IPS-18c (cell line): ENCODE results near the gene CSNK2B.

Source experiments
- H3K4me3 ChIP-seq: 2 replicates; pipeline ENCODE4 v1.7.0; 2013; ENCODE audit warnings: low read depth, mild to moderate bottlenecking, low read length, moderate library complexity; ENCODE audit not compliant: insufficient read depth
- H3K9me3 ChIP-seq: one replicate; pipeline ENCODE4 v1.6.1; 2013; ENCODE audit warnings: mild to moderate bottlenecking, low read length, moderate library complexity; ENCODE audit not compliant: control insufficient read depth, insufficient read depth

Gene CSNK2B

DNA sequence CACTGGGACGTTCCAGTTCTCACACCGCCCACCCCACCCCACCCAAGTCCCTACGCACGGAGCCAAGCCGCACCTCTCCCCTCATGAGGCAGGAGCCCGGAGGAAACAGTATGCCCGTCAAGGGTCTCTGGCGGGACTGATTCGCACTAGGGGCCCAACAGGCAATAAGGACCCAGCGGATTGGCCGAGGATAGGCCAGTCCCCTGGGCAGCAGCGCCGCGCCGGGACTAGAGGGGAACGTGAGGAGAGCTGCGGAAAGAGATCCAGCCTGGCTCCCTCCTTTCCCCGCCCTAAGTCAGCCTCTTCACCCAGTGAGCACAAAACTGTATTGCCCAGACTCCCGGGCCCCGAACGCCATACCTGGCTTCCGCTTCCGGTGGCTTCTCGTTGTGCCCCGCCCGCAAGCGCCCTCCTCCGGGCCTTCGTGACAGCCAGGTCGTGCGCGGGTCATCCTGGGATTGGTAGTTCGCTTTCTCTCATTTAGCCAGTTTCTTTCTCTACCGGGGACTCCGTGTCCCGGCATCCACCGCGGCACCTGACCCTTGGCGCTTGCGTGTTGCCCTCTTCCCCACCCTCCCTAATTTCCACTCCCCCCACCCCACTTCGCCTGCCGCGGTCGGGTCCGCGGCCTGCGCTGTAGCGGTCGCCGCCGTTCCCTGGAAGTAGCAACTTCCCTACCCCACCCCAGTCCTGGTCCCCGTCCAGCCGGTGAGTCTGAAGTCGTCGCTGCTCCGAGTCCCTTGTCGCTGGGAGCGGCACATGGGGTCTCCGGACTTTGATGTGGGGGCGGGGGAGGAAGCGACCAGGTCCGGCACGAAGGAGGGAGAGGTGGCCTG is at the start of gene CSNK2B:
Gene CSNK2B (plus strand): TSS at position 580 of the 836 bp plus-strand sequence. CDS start 752 bp downstream, outside the sequence.
- Histone ChIP-seq H3K9me3 (no peaks in the 10 kb centered on the region), H3K4me3 (peak within 1 kb of the TSS; percentile 95)

DNA sequence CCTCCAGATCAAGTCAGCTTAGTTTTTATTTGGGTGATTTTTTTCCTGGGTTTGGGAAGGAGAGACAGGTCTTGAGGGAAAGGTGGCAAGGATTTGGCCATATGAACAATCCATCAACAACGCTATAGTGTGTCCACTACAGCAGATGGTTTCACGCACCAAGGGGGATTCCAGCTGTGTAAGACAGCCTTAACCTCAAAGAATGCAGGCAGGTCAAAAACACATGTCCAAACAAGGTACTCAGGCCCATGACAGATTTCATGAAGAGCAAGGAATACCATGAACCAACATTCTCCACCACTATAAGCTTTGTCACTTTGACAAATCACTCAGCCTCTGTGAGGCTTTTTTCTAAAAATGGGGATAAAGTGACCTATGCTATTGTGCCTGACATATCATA is 48.9 kb upstream of the CSNK2B start:
- no peak overlapping the region for H3K4me3 ChIP-seq

DNA sequence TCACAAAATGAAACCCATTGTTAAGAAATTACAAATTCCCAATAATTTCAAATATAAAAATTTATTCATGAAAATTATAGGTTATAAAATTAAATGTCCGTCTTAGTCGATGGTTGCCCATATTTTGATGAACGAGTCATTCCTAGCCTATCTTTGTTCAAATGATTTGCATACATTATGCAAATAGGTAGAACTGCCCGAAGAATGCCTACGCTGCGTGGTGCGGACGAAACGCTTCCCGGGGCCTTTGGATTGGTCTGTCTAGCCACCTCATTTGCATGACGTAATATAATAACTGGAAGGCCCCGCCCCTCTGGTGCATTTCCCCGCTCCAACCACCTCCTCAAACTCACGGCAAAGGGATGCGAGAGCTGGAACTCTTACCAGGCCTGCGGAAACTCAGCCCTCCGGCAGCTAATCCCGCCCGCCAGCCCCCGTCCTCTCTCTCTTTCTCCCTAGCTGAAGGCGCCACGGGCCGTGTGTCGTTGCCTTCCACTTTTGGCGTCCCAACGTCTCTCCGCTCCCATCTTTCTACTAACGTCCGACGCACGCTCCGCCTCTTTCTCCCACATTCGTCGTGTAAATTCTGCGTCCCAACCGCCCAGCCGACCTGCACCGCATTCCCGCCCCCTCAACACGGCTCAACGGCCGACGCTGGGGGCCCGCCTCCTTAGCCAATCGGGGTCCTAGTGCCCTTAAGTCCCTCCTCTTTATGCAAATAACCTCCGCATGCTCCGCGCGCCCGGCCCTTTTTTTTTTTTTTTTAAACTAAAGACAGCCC is 45.9 kb upstream of the CSNK2B start:
- Histone ChIP-seq H3K4me3 (peak overlapping the region; percentile 94), H3K9me3 (no peaks in the 10 kb centered on the region)

More for the DNA sequence above, 48.9 kb upstream of the CSNK2B start:
- H3K9me3 ChIP-seq: no peaks in the 10 kb centered on the region

DNA sequence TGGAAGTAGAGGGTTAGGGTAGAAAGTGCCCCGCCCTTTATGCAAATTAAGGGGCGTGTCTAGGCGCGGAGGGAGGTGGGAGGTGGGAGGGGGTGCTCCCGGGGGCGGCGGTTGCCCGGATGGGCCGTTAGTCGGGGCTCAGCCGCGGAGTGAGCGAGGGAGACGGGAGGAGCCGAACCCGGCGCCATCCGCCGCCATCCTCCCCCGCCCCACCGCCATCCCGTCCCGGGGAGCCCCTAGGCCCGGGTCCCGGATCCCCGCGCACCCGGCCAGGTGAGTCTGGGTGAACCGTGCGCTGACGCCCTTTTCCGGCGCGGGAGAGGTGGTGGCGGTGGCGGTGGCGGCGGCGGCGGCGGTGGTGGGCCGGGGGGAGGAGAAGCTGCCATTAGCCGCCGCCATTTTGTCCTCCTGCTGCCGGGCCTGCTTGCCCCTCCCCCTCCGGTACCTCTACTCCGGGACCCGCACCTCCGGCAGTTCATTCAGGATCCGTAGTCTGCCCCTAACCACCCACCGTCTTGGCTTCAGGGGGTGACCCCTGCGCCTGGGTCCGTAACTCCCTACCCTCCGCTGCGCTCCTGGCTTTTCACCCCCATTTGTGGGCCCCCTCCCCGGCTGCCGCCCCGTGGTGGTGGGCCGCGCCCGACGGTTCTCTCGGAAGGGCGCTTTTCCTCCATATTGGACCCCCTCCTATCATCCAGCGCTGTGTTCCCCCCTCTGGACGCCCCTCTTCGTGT is 45.1 kb upstream of the CSNK2B start, which contains the start of gene PRRC2A:
Gene PRRC2A (plus strand): TSS at position 130 of the 734 bp plus-strand sequence. CDS start 2,075 bp downstream, outside the sequence.
- no peaks in the 10 kb centered on the region for H3K9me3 ChIP-seq
- H3K4me3 ChIP-seq: peak within 1 kb of the TSS; percentile 96

DNA sequence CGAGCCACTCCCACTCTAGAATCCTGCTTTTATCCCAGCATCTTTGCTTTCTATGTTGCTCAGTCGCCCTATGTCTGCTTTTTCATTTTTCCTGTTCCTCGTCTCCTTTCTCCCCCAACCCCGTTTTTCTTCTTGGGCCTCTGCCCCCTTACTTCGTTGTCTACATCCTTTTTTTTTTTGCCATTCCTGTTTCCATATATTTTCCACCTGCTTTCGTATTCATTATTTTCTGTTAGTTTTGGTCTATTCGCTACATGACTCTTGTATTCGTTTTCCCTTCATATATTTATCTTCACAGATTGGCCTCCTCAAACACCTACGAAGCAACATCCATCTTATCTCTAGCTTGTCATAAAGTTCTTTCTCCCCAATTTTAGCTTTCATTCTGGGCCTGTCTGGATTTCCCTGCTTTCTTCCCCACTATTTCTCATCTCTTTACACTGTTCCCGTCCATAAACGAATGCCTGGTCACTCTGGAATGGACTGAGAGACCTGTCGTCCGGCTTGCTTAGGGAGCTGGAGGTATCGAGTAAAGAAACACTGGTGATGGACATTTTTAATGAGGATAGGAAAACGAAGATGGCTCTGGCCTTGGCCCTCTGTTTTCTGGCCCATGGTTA is 44.5 kb upstream of the CSNK2B start:
- peak overlapping the region; percentile 96 for H3K4me3 ChIP-seq

DNA sequence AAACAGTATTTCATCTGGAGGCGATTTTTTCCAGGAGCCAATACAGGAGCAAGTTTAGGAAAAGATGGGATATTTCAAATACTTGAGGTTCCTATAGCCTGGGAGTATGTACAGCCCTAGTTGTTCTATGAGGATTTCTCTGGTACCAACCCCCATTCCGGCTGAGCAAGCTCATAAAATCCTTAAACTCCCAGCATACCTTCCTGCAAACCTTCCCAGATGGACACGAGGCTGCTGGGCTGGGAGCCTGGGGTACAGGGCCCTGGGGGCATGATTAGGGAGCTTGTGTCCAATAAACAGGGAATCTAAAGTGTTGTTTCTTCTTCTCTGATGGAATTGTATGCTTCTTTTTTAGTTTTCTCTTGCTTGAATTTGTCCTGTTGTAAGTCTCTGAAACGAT is 43.9 kb upstream of the CSNK2B start:
- Histone ChIP-seq H3K4me3 (peak overlapping the region; percentile 96), H3K9me3 (no peaks in the 10 kb centered on the region)

More for the DNA sequence above, 44.5 kb upstream of the CSNK2B start:
- no peaks in the 10 kb centered on the region for H3K9me3 ChIP-seq

DNA sequence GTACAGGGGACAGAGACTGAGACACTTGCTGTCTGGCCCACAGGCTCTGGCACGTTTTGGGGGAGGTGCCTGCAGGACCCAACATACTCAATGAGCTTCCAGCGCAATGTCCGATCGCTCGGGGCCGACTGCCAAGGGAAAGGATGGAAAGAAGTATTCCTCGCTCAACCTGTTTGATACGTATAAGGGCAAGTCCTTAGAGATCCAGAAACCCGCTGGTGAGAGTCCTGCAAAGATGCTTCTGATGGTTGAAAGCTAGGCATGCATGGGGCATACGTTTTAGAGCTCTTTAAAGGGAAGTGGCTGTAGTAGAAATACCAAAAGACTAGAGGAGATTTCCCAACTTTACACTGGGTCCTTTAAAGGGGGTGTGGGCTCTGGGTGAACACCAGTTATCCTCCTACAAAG is 43.2 kb upstream of the CSNK2B start:
- Histone ChIP-seq H3K9me3 (no peaks in the 10 kb centered on the region), H3K4me3 (peak overlapping the region; percentile 96)

DNA sequence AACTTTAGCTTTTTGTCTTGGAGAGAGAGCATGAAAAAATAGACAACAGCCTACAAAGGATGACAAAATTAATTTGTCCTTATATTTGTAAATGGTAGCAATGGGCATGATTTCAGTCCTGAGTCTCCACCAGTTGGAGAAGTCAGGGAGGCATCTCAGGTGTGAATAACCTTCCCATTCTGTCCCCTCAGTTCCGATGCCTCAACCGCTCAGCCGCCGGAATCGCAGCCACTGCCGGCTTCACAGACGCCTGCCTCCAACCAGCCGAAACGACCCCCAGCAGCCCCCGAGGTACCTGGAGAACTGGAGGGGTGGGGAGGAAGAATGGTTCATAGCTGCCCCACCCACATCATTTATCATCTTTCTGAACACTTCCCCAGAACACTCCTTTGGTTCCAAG is 41.8 kb upstream of the CSNK2B start:
- no peak overlapping the region for H3K4me3 ChIP-seq
- peaks cover 2% of the 10 kb centered on the region for H3K9me3 ChIP-seq

DNA sequence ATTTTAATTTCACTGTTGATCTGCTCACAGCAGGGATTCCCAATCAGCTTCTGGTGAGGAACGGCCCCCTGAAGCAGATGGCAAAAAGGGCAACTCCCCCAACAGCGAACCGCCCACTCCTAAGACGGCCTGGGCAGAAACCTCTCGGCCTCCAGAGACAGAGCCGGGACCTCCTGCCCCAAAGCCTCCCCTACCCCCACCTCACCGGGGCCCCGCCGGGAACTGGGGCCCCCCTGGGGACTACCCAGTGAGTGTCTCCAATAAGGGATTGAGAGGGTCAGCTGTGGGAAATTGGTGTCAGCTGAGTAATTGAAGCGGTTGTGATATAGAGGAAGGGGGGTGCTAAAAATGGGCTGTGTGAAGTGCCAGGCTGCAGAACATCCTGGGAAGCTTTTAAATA is 38.9 kb upstream of the CSNK2B start:
- H3K4me3 ChIP-seq: no peak overlapping the region
- H3K9me3 ChIP-seq: peaks cover 2% of the 10 kb centered on the region

DNA sequence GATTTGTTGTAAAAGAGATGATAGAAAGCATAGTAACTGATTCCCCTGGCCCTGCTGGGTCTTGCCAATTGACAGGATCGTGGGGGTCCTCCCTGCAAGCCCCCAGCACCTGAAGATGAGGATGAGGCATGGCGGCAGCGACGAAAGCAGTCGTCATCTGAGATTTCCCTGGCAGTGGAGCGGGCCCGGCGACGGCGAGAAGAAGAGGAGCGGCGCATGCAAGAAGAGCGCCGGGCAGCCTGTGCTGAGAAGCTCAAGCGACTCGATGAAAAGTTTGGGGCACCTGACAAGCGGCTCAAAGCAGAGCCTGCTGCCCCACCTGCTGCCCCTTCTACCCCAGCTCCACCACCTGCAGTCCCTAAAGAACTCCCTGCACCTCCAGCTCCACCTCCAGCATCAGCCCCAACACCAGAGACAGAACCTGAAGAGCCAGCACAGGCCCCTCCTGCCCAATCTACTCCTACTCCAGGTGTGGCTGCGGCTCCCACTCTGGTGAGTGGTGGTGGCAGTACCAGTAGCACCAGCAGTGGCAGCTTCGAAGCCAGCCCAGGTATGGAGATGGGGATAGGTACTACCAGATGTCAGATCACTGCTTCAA is 38.1 kb upstream of the CSNK2B start:
- Histone ChIP-seq H3K9me3 (peaks cover 2% of the 10 kb centered on the region), H3K4me3 (no peak overlapping the region)

DNA sequence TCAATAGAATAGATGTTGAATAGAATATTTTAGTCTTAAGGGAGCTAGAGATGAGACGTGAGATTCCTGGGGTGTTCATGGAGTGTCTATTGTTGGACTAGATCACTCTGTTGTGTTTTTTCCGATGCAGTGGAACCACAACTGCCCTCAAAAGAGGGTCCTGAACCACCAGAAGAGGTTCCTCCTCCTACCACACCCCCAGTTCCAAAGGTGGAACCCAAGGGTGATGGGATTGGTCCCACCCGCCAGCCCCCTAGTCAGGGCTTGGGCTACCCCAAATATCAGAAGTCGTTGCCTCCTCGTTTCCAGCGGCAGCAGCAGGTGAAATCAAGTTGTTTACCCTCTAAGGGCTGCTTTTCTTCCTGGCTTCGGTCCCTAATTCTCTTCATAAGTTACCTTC is 36.9 kb upstream of the CSNK2B start:
- Histone ChIP-seq H3K9me3 (peaks cover 2% of the 10 kb centered on the region), H3K4me3 (no peak overlapping the region)

DNA sequence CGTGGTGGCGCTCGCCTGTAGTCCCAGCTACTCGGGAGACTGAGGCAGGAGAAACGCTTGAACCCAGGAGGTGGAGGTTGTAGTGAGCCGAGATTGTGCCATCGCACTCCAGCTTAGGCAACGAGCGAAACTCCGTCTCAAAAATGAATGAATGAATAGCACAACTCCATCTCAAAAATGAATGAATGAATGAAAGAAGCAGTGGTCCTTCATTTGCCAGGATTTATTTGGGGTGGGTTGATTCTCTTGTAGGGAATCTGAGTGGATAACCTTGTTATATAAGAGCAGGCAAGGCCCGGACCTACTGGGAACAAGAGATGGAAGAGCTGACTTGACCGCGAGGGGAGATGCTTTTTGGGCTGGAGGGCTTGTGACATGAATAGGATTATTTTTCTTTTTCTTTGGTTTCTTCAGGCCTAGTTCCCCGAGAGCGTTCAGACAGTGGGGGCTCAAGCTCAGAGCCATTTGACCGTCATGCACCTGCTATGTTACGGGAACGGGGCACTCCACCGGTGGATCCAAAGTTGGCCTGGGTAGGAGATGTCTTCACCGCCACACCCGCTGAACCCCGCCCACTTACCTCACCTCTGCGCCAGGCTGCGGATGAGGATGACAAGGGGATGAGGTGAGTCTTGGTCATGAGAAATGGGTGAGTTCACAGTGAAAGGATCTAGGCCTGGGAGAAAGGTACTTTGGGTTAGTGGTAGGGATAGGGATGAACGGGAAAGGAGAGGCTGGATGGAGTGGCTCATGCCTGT is 35.5 kb upstream of the CSNK2B start:
- Histone ChIP-seq H3K4me3 (no peak overlapping the region), H3K9me3 (peaks cover 2% of the 10 kb centered on the region)

DNA sequence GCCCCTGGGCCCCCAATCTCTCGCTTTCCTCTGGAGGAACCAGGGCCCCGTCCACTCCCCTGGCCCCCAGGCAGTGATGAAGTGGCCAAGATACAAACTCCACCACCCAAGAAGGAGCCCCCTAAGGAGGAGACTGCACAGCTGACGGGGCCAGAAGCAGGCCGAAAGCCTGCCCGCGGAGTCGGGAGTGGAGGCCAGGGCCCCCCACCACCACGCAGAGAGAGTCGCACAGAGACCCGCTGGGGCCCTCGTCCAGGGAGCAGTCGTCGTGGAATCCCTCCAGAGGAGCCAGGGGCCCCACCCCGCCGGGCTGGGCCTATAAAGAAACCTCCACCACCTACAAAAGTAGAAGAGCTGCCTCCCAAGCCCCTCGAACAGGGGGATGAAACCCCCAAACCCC is 34.7 kb upstream of the CSNK2B start:
- H3K9me3 ChIP-seq: peaks cover 2% of the 10 kb centered on the region
- no peak overlapping the region for H3K4me3 ChIP-seq

DNA sequence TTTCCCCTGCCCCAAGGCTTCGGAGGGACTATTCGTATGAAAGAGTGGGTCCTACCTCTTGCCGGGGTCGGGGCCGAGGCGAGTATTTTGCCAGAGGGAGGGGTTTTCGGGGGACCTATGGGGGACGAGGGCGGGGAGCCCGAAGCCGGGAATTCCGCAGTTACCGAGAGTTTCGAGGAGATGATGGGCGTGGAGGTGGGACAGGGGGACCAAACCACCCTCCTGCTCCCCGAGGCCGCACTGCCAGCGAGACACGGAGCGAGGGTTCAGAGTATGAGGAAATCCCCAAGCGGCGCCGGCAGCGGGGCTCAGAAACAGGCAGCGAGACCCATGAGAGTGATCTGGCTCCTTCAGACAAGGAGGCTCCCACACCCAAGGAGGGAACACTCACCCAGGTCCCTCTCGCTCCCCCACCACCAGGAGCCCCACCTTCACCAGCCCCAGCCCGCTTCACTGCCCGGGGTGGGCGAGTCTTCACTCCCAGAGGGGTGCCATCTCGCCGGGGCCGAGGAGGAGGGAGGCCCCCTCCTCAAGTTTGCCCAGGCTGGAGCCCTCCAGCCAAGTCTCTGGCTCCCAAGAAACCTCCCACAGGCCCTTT is 34.1 kb upstream of the CSNK2B start:
- H3K4me3 ChIP-seq: no peak overlapping the region
- peaks cover 2% of the 10 kb centered on the region for H3K9me3 ChIP-seq

DNA sequence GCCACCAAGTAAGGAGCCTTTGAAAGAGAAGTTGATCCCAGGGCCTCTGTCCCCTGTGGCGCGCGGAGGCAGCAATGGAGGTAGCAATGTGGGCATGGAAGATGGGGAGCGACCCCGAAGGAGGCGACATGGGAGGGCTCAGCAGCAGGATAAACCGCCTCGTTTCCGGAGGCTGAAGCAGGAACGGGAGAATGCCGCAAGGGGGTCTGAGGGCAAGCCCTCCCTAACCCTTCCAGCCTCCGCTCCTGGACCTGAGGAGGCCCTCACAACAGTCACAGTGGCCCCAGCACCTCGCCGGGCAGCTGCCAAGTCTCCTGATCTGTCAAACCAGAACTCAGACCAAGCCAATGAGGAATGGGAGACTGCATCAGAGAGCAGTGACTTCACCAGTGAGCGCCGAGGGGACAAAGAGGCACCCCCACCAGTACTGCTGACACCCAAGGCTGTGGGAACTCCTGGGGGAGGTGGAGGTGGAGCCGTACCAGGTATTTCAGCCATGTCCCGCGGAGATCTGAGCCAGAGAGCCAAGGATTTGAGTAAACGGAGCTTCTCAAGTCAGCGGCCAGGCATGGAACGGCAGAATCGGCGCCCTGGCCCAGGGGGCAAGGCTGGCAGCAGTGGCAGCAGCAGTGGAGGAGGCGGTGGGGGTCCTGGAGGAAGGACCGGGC is 33.5 kb upstream of the CSNK2B start:
- Histone ChIP-seq H3K4me3 (no peak overlapping the region), H3K9me3 (peaks cover 2% of the 10 kb centered on the region)
